Measurements from ENCODE around the gene SORCS2.

SORCS2 gene

GRCh38 chr4:7465017-7465416, 272.7 kb downstream of the SORCS2 start:
- TF ChIP-seq, protein P1, sequence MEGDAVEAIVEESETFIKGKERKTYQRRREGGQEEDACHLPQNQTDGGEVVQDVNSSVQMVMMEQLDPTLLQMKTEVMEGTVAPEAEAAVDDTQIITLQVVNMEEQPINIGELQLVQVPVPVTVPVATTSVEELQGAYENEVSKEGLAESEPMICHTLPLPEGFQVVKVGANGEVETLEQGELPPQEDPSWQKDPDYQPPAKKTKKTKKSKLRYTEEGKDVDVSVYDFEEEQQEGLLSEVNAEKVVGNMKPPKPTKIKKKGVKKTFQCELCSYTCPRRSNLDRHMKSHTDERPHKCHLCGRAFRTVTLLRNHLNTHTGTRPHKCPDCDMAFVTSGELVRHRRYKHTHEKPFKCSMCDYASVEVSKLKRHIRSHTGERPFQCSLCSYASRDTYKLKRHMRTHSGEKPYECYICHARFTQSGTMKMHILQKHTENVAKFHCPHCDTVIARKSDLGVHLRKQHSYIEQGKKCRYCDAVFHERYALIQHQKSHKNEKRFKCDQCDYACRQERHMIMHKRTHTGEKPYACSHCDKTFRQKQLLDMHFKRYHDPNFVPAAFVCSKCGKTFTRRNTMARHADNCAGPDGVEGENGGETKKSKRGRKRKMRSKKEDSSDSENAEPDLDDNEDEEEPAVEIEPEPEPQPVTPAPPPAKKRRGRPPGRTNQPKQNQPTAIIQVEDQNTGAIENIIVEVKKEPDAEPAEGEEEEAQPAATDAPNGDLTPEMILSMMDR (IDR thresholded peaks at IDR 0.05; ENCODE audit: extremely low read depth, missing control alignments), result no peak
- no peak for DNase-seq (ENCODE audit: low spot score)

GRCh38 chr4:7466215-7466614, 273.9 kb downstream of the SORCS2 start:
- no peak for DNase-seq (ENCODE audit: low spot score)
- TF ChIP-seq, protein P1 (IDR thresholded peaks at IDR 0.05; ENCODE audit: extremely low read depth, missing control alignments), result no peak

DNA sequence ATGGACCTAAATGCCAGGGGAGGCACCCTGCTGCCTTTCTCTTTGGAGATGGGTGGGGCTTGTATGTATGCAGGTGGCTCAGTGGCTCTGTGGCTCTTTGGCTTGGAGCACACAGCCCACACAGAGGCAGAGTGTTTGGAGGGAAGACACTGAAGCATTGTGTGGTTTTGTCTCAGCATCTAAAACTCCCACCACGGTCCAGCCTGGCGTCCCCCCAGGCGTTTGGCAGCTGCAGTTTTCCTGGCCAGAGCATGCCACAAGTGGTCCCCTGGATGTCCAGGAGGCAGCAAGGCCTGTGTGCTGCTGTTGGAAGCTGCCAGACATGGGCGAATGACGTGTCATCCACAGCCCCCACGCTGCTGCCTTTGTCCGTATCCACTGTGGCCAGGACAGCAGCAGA, 274.6 kb downstream of the SORCS2 start:
- TF ChIP-seq, protein P1 (IDR thresholded peaks at IDR 0.05; ENCODE audit: extremely low read depth, missing control alignments), result no peak
- DNase-seq (ENCODE audit: low spot score), result no peak

DNA sequence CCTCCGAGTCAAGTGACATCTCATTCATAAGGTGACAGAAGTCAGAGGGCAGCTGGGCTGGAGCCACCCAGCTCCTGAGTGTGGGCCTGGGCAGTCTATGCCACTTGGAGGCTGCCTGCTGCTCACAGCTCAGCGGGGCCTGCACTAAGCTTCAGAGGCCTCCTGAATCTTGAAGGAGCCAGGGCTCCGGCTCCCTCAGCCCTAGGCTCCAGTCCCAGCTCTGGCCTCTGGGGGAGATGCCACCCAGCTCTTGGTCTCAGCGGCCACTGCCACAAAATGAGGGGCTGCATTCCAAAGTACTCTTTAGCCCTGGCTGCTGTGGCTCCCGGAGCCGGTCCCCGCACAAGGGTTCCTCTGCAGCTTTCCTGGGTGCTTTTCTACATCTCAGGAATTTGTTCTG, 275.1 kb downstream of the SORCS2 start:
- DNase-seq (ENCODE audit: low spot score), result no peak

DNA sequence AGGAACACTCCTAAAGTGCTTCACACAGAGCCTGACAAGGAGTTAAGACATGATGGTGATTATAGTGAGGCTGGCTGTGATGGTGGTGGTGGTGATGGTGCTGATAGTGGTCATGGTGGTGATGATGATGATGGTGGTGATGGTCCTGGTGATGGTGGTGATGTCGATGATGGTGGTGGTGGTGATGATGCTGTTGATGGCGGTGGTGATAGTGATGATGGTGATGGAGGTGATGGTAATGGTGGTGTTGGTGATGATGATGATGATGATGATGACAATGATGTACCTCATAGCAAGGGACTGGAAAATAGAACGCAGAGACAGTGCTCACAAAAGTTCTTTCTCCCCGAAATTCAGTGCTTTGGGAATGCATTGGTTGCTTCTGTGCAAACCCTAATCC, 276.7 kb downstream of the SORCS2 start:
- DNase-seq (ENCODE audit: low spot score), result no peak
- TF ChIP-seq, protein P1 (IDR thresholded peaks at IDR 0.05; ENCODE audit: extremely low read depth, missing control alignments), result no peak

More for the DNA sequence above, 275.1 kb downstream of the SORCS2 start:
- TF ChIP-seq, protein P1 (IDR thresholded peaks at IDR 0.05; ENCODE audit: extremely low read depth, missing control alignments), result no peak

DNA sequence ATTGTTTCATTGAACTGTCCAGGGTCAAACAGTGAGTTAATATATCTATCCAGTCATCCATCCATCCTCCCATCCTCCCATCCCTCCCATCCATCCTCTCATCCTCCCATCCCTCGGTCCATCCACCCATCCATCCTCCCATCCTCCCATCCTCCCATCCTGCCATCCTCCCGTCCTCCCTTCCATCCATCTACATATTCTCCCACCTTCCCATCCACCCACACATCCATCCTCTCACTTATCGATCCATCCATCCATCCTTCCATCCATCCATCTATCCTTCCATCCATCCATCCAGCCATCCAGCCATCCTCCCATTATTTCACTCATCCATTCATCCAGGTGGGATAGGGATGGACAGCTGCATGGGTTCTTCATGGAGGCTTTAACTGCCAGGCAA, 277.8 kb downstream of the SORCS2 start:
- DNase-seq (ENCODE audit: low spot score), result no peak
- TF ChIP-seq, protein P1 (IDR thresholded peaks at IDR 0.05; ENCODE audit: extremely low read depth, missing control alignments), result no peak

DNA sequence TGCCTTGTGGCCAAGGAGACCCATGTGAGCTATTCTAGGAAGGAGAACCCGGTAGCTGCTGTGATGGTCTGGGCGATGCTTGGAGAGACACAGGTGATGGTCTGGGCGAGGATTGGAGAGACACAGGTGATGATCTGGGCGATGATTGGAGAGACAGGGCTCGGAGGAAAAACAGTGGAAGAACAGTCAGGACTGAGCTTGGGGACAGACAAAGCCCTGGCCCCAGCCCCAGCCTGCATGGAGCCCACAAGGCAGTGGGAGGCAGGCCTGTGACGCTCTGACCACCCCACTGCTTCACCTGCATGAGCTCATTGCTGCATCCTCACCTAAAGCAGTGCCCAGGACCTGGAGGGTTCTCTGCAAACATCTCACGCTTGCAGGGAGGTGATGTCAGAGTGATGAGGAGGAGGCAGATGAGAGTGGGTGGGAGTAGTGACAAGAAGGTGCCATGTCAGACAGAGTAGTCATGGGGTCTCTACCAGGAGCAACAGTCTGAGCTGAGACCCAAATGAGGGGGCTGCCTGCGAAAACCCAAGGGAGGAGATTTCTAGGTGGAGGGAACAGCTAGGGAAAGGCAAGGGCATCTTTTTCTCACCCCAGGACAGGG, 278.3 kb downstream of the SORCS2 start:
- TF ChIP-seq, protein P1 (IDR thresholded peaks at IDR 0.05; ENCODE audit: extremely low read depth, missing control alignments), result no peak
- DNase-seq (ENCODE audit: low spot score), result no peak

Data from GM20000 (cell line).